GM23338 (cell line): ENCODE measurements around the gene CRISP3. TPM values are rescaled to one million over a fixed set of nuclear protein-coding genes. Genes with fewer than 3 reads are reported as not detected.

ENCODE experiments used
- ATAC-seq: fragments of 200-7000 bp; cut with Tn5 transposase; 3 replicates; pipeline ENCODE4 v1.9.1; 2020
- DNase-seq: peaks from one replicate; pipeline ENCODE4 v3.0.0-alpha.2; 2015; ENCODE audit warnings: low spot score
- H2AFZ ChIP-seq: fragments of 200-600 bp; sonication (generic); 2 replicates; pipeline ENCODE4 v1.8.0; 2016; ENCODE audit warnings: antibody characterized with exemption, mild to moderate bottlenecking, moderate library complexity
- H3F3A ChIP-seq: fragments of 200-600 bp; sonication (generic); replicated peaks from 2 replicates; pipeline ENCODE4 v1.8.0; 2017; ENCODE audit warnings: antibody characterized with exemption, mixed run types, low read depth
- H3K27ac ChIP-seq: fragments of 200-600 bp; sonication (generic); 2 replicates; pipeline ENCODE4 v1.6.1; 2016; ENCODE audit warnings: low read depth
- H3K27me3 ChIP-seq: fragments of 200-600 bp; sonication (generic); 2 replicates; pipeline ENCODE4 v1.8.0; 2016; ENCODE audit warnings: mild to moderate bottlenecking, mixed run types, moderate library complexity; ENCODE audit not compliant: insufficient read depth
- H3K36me3 ChIP-seq: fragments of 200-600 bp; sonication (generic); 2 replicates; pipeline ENCODE4 v1.8.0; 2016; ENCODE audit warnings: mild to moderate bottlenecking; ENCODE audit not compliant: insufficient read depth
- H3K4me1 ChIP-seq: fragments of 200-600 bp; sonication (generic); 2 replicates; pipeline ENCODE4 v1.8.0; 2016; ENCODE audit warnings: mild to moderate bottlenecking, moderate library complexity; ENCODE audit not compliant: insufficient read depth
- H3K4me2 ChIP-seq: fragments of 200-600 bp; sonication (generic); 2 replicates; pipeline ENCODE4 v1.7.1; 2017; ENCODE audit warnings: mixed run types
- H3K4me3 ChIP-seq: fragments of 200-600 bp; sonication (generic); 2 replicates; pipeline ENCODE4 v1.6.1; 2016; ENCODE audit warnings: mixed run types
- H3K79me2 ChIP-seq: fragments of 200-600 bp; sonication (generic); replicated peaks from 2 replicates; pipeline ENCODE4 v1.8.0; 2017; ENCODE audit warnings: mild to moderate bottlenecking; ENCODE audit not compliant: insufficient read depth
- H3K9me2 ChIP-seq: fragments of 200-600 bp; sonication (generic); 2 replicates; pipeline ENCODE4 v1.8.0; 2017; ENCODE audit not compliant: insufficient read depth
- H4K20me1 ChIP-seq: fragments of 200-600 bp; sonication (generic); replicated peaks from 2 replicates; pipeline ENCODE4 v1.8.0; 2017; ENCODE audit warnings: mild to moderate bottlenecking; ENCODE audit not compliant: insufficient read depth
- H3K27ac Mint-ChIP-seq: 2 replicates; pipeline ENCODE4 v1.8.0; 2020; ENCODE audit warnings: inconsistent platforms, mild to moderate bottlenecking, moderate library complexity, mixed read lengths
- H3K27me3 Mint-ChIP-seq: 3 replicates; pipeline ENCODE4 v1.8.0; 2022; ENCODE audit warnings: low read depth, mild to moderate bottlenecking, moderate library complexity, mixed read lengths, inconsistent platforms; ENCODE audit not compliant: insufficient read depth, poor library complexity
- H3K36me3 Mint-ChIP-seq: 3 replicates; pipeline ENCODE4 v1.8.0; 2021; ENCODE audit warnings: low read depth, mild to moderate bottlenecking, inconsistent platforms, moderate library complexity, mixed read lengths
- H3K4me1 Mint-ChIP-seq: 3 replicates; pipeline ENCODE4 v1.8.0; 2020; ENCODE audit warnings: mild to moderate bottlenecking, inconsistent platforms, mixed read lengths
- H3K4me3 Mint-ChIP-seq: 3 replicates; pipeline ENCODE4 v1.8.0; 2021; ENCODE audit warnings: moderate library complexity, mild to moderate bottlenecking, inconsistent platforms, mixed read lengths
- H3K9me3 Mint-ChIP-seq: 3 replicates; pipeline ENCODE4 v1.8.0; 2020; ENCODE audit warnings: moderate library complexity, mild to moderate bottlenecking, inconsistent platforms, mixed read lengths
- CREB1 ChIP-seq: fragments of 250-450 bp; sonication (Bioruptor Pico); IDR thresholded peaks from 2 replicates; pipeline ENCODE4 v1.5.0; 2020; ENCODE audit warnings: low read depth, mild to moderate bottlenecking, moderate library complexity
- CTCF ChIP-seq, 2 experiments: fragments of 200-600 bp in 1 of 2; sonication (generic) in 1 of 2; conservative IDR thresholded peaks; 2 replicates each; pipeline versions ENCODE4 v1.5.1 to v1.6.1; 2016 to 2017; ENCODE audit warnings: antibody characterized with exemption in 2 of 2, low read depth in 2 of 2, mild to moderate bottlenecking in 2 of 2, moderate library complexity in 1 of 2
- ETS1 ChIP-seq: IDR thresholded peaks from 2 replicates; pipeline ENCODE4 v1.6.1; 2016; ENCODE audit warnings: antibody characterized with exemption
- EZH2 ChIP-seq: fragments of 200-600 bp; sonication (generic); IDR thresholded peaks from one replicate; pipeline ENCODE4 v1.8.0; 2017; ENCODE audit warnings: antibody characterized with exemption, mild to moderate bottlenecking, low read depth; ENCODE audit not compliant: unreplicated experiment
- EZH2phosphoT487 ChIP-seq: fragments of 200-600 bp; sonication (generic); IDR thresholded peaks from one replicate; pipeline ENCODE4 v1.8.1; 2018; ENCODE audit warnings: antibody characterized with exemption; ENCODE audit not compliant: unreplicated experiment
- JUNB ChIP-seq: IDR thresholded peaks from one replicate; pipeline ENCODE4 v1.6.1; 2016; ENCODE audit warnings: antibody characterized with exemption; ENCODE audit not compliant: unreplicated experiment
- NANOG ChIP-seq: IDR thresholded peaks from 2 replicates; pipeline ENCODE4 v1.6.1; 2016; ENCODE audit warnings: antibody characterized with exemption, borderline replicate concordance
- POLR2AphosphoS5 ChIP-seq: IDR thresholded peaks from 2 replicates; pipeline ENCODE4 v1.6.1; 2016; ENCODE audit warnings: antibody characterized with exemption, low read depth
- REST ChIP-seq: IDR thresholded peaks from one replicate; pipeline ENCODE4 v1.6.1; 2018; ENCODE audit warnings: antibody characterized with exemption; ENCODE audit not compliant: unreplicated experiment
- STAT1 ChIP-seq: IDR thresholded peaks from one replicate; pipeline ENCODE4 v1.6.1; 2016; ENCODE audit warnings: antibody characterized with exemption; ENCODE audit not compliant: unreplicated experiment
- ZNF114 ChIP-seq: fragments of 250-450 bp; sonication (Bioruptor Pico); IDR thresholded peaks from 2 replicates; pipeline ENCODE4 v1.5.0; 2020; ENCODE audit warnings: mild to moderate bottlenecking, moderate library complexity
- ZNF331 ChIP-seq: fragments of 250-450 bp; sonication (Bioruptor Pico); IDR thresholded peaks from 2 replicates; pipeline ENCODE4 v1.5.0; 2020; ENCODE audit warnings: low read depth, mild to moderate bottlenecking, moderate library complexity
- polyA plus RNA-seq: library from polyadenylated mRNA; unstranded; fragments of >200 nt; fragmentation: Nextera tagmentation; extraction: Ambion mirVana; gene quantifications from 2 replicates; pipeline ENCODE4 v1.2.1, GENCODE V29; 2016
- total RNA-seq: library from RNA; depleted of rRNA; stranded (reverse); fragments of >200 nt; shearing (Covaris generic); gene quantifications from 2 replicates; pipeline ENCODE4 v1.2.3, GENCODE V29; 2014
- TF ChIP-seq, protein P1 (sequence below): fragments of 250-450 bp; sonication (Bioruptor Pico); IDR thresholded peaks from 2 replicates; pipeline ENCODE4 v1.5.0; 2020; ENCODE audit warnings: mild to moderate bottlenecking, moderate library complexity

The CRISP3 gene
- total and polyA plus RNA-seq, 2 experiments from 2014 or later: not detected

GRCh38 chr6:49721297-49721696 is 22.9 kb downstream of the CRISP3 start (continued):
- TF ChIP-seq EZH2: no peak
- TF ChIP-seq ZNF114 (CRISPR knock-in tag): no peak
- TF ChIP-seq ETS1: no peak
- TF ChIP-seq JUNB: no peak
- TF ChIP-seq POLR2AphosphoS5: no peak
- no peak for TF ChIP-seq STAT1
- no peak for TF ChIP-seq REST
- no peak for TF ChIP-seq NANOG
- TF ChIP-seq CREB1 (CRISPR knock-in tag): no peak
- TF ChIP-seq EZH2phosphoT487: no peak
- TF ChIP-seq ZNF331 (CRISPR knock-in tag): no peak
- TF ChIP-seq CTCF (conservative IDR thresholded peaks at IDR 0.05; ENCODE audit: low read depth in 2 of 2): no peak

DNA sequence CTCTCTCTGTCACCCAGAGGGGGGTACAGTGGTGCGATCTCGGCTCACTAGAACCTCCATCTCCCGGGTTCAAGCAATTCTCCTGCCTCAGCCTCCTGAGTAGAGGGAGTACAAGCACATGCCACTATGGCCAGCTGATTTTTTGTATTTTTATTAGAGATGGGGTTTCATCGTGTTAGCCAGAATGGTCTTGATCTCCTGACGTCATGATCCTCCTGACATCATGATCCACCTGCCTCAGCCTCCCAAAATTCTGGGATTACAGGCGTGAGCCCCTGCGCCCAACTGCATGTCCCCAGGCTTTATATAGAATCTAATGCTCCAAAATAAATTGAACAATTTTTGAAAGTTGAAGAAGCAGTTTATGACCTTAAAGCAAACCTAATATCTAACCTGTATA is 23.8 kb downstream of the CRISP3 start:
- Histone ChIP-seq H3K27ac (no peak overlapping the region), H3K9me2 (peaks cover 23% of the 10 kb centered on the region; the same call in 1 of the 2 replicates), H3F3A (no peaks in the 10 kb centered on the region), H3K36me3 (peaks cover 13% of the 10 kb centered on the region; the same call in 1 of the 2 replicates), H2AFZ (no peak overlapping the region), H3K27me3 (no peaks in the 10 kb centered on the region), H3K4me2 (no peak overlapping the region), H3K4me1 (no peaks in the 10 kb centered on the region), H3K79me2 (no peaks in the 10 kb centered on the region), H4K20me1 (no peaks in the 10 kb centered on the region), H3K4me3 (no peak overlapping the region)
- Mint-ChIP-seq H3K27me3 (no peaks in the 10 kb centered on the region), H3K4me1 (no peaks in the 10 kb centered on the region), H3K4me3 (no peak overlapping the region), H3K9me3 (peaks cover 53% of the 10 kb centered on the region), H3K36me3 (peaks cover 14% of the 10 kb centered on the region; the same call in 2 of the 3 replicates), H3K27ac (no peak overlapping the region)
- ATAC-seq (no peak), DNase-seq (no peak)
- TF ChIP-seq ZNF114 (CRISPR knock-in tag) (no peak), POLR2AphosphoS5 (no peak), CREB1 (CRISPR knock-in tag) (no peak)
- TF ChIP-seq, protein P1, sequence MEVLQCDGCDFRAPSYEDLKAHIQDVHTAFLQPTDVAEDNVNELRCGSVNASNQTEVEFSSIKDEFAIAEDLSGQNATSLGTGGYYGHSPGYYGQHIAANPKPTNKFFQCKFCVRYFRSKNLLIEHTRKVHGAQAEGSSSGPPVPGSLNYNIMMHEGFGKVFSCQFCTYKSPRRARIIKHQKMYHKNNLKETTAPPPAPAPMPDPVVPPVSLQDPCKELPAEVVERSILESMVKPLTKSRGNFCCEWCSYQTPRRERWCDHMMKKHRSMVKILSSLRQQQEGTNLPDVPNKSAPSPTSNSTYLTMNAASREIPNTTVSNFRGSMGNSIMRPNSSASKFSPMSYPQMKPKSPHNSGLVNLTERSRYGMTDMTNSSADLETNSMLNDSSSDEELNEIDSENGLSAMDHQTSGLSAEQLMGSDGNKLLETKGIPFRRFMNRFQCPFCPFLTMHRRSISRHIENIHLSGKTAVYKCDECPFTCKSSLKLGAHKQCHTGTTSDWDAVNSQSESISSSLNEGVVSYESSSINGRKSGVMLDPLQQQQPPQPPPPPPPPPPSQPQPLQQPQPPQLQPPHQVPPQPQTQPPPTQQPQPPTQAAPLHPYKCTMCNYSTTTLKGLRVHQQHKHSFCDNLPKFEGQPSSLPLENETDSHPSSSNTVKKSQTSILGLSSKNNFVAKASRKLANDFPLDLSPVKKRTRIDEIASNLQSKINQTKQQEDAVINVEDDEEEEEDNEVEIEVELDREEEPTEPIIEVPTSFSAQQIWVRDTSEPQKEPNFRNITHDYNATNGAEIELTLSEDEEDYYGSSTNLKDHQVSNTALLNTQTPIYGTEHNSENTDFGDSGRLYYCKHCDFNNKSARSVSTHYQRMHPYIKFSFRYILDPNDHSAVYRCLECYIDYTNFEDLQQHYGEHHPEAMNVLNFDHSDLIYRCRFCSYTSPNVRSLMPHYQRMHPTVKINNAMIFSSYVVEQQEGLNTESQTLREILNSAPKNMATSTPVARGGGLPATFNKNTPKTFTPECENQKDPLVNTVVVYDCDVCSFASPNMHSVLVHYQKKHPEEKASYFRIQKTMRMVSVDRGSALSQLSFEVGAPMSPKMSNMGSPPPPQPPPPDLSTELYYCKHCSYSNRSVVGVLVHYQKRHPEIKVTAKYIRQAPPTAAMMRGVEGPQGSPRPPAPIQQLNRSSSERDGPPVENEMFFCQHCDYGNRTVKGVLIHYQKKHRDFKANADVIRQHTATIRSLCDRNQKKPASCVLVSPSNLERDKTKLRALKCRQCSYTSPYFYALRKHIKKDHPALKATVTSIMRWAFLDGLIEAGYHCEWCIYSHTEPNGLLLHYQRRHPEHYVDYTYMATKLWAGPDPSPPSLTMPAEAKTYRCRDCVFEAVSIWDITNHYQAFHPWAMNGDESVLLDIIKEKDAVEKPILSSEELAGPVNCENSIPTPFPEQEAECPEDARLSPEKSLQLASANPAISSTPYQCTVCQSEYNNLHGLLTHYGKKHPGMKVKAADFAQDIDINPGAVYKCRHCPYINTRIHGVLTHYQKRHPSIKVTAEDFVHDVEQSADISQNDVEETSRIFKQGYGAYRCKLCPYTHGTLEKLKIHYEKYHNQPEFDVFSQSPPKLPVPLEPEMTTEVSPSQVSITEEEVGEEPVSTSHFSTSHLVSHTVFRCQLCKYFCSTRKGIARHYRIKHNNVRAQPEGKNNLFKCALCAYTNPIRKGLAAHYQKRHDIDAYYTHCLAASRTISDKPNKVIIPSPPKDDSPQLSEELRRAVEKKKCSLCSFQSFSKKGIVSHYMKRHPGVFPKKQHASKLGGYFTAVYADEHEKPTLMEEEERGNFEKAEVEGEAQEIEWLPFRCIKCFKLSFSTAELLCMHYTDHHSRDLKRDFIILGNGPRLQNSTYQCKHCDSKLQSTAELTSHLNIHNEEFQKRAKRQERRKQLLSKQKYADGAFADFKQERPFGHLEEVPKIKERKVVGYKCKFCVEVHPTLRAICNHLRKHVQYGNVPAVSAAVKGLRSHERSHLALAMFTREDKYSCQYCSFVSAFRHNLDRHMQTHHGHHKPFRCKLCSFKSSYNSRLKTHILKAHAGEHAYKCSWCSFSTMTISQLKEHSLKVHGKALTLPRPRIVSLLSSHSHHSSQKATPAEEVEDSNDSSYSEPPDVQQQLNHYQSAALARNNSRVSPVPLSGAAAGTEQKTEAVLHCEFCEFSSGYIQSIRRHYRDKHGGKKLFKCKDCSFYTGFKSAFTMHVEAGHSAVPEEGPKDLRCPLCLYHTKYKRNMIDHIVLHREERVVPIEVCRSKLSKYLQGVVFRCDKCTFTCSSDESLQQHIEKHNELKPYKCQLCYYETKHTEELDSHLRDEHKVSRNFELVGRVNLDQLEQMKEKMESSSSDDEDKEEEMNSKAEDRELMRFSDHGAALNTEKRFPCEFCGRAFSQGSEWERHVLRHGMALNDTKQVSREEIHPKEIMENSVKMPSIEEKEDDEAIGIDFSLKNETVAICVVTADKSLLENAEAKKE: no peak
